Activated T-cell treated with anti-CD3 and anti-CD28 coated beads for 4 hours (primary cell): ENCODE results near the gene IFNG.
"Not testable (repeated sequence)": the region's sequence is repeated elsewhere in the genome, so short reads cannot be mapped to it uniquely, and the experiment has no call there.

Source experiments
- DNase-seq: peaks from one replicate; pipeline ENCODE4 v3.0.0-alpha.2; 2020

Gene IFNG

GRCh38 chr12:68159681-68160304 is at the start of gene IFNG:
TSS of gene IFNG (minus strand) at chr12:68159740. CDS start at chr12:68159615, 125 bp downstream.
- no peak for DNase-seq

- DNase-seq: not testable (repeated sequence)
These were observed 49.6 kb upstream of the IFNG start for GRCh38 chr12:68209048-68209728.

GRCh38 chr12:68207276-68207675 is 47.7 kb upstream of the IFNG start:
- DNase-seq: no peak

GRCh38 chr12:68206446-68206845 is 46.9 kb upstream of the IFNG start:
- no peak for DNase-seq

GRCh38 chr12:68203460-68203875 is 43.9 kb upstream of the IFNG start:
- DNase-seq: no peak

GRCh38 chr12:68200854-68201253 is 41.3 kb upstream of the IFNG start:
- DNase-seq: no peak

- no peak for DNase-seq
These were observed 39.6 kb upstream of the IFNG start for GRCh38 chr12:68199127-68199526.

- no peak for DNase-seq
These were observed 39.1 kb upstream of the IFNG start for GRCh38 chr12:68198507-68199086.

GRCh38 chr12:68190301-68190700 is 30.8 kb upstream of the IFNG start:
- DNase-seq: no peak

- DNase-seq: peak; percentile 32
These were observed 30.3 kb upstream of the IFNG start for GRCh38 chr12:68189821-68190242.

- DNase-seq: no peak
These were observed 26.1 kb upstream of the IFNG start for GRCh38 chr12:68185598-68185997.

GRCh38 chr12:68180792-68181744 is 21.5 kb upstream of the IFNG start:
- no peak for DNase-seq

GRCh38 chr12:68178774-68179439 is 19.4 kb upstream of the IFNG start:
- DNase-seq: no peak

GRCh38 chr12:68178184-68178583 is 18.6 kb upstream of the IFNG start:
- DNase-seq: no peak

GRCh38 chr12:68177562-68177961 is 18.0 kb upstream of the IFNG start:
- no peak for DNase-seq

GRCh38 chr12:68176257-68176656 is 16.7 kb upstream of the IFNG start:
- DNase-seq: no peak

GRCh38 chr12:68175557-68176061 is 16.1 kb upstream of the IFNG start:
- DNase-seq: peak; percentile 41

- DNase-seq: not testable (repeated sequence)
These were observed 15.2 kb upstream of the IFNG start for GRCh38 chr12:68174761-68175160.

GRCh38 chr12:68173792-68174191 is 14.3 kb upstream of the IFNG start:
- no peak for DNase-seq

GRCh38 chr12:68170726-68171125 is 11.2 kb upstream of the IFNG start:
- DNase-seq: no peak

GRCh38 chr12:68169213-68169889 is 9.8 kb upstream of the IFNG start:
- DNase-seq: no peak
